SK-N-SH (cell line): ENCODE measurements around the gene OSBPL10. TPM values are rescaled to one million over a fixed set of nuclear protein-coding genes. Genes with fewer than 3 reads are reported as not detected.
"Not testable (repeated sequence)": the region's sequence is repeated elsewhere in the genome, so short reads cannot be mapped to it uniquely, and the experiment has no call there.

Experiments
- CTCF ChIA-PET: fragments of 300-600, 350-600 bp; formaldehyde crosslinking; extraction: SDS; loops from one replicate; lab custom pipeline; 2021; lab: Yijun Ruan, JAX
- POLR2A ChIA-PET: fragments of 350-600 bp; sonication (Branson Sonifier 250); formaldehyde crosslinking; extraction: SDS; loops from one replicate; lab custom pipeline; 2020; ENCODE audit warnings: antibody characterized with exemption, inconsistent platforms; lab: Yijun Ruan, JAX
- DNase-seq: peaks from one replicate; pipeline ENCODE4 v3.0.0; 2012
- H2AFZ ChIP-seq: fragments of 200-600 bp; sonication (generic); 2 replicates; pipeline ENCODE4 v1.8.1; 2016; ENCODE audit warnings: antibody characterized with exemption, mild to moderate bottlenecking, low read depth
- H3F3A ChIP-seq: fragments of 200-600 bp; sonication (generic); replicated peaks from 2 replicates; pipeline ENCODE3; 2016; ENCODE audit warnings: antibody characterized with exemption, mild to moderate bottlenecking; ENCODE audit not compliant: insufficient read depth
- H3K27ac ChIP-seq, 2 experiments: fragments of 200-500 bp in 1 of 2; fragments of 200-600 bp in 1 of 2; sonication (Bioruptor generic) in 1 of 2; sonication (generic), shearing (Covaris generic) in 1 of 2; 2 replicates each; pipeline versions ENCODE4 v1.5.1 to v1.6.1; 2014 to 2016; ENCODE audit warnings: low read depth in 2 of 2, inconsistent platforms in 1 of 2, low read length in 1 of 2, mild to moderate bottlenecking in 1 of 2, mixed read lengths in 1 of 2
- H3K27me3 ChIP-seq: fragments of 200-600 bp; sonication (generic), shearing (Covaris generic); 2 replicates; pipeline ENCODE4 v1.6.1; 2016; ENCODE audit warnings: mixed run types; ENCODE audit not compliant: insufficient read depth
- H3K36me3 ChIP-seq, 2 experiments: fragments of 200-500 bp in 1 of 2; fragments of 200-600 bp in 1 of 2; sonication (Bioruptor generic) in 1 of 2; sonication (generic) in 1 of 2; replicated peaks in 1 of 2; 2 replicates each; pipeline versions ENCODE3 to v1.5.1; 2014 to 2016; ENCODE audit warnings: low read length in 1 of 2, mild to moderate bottlenecking in 1 of 2; ENCODE audit not compliant: insufficient read depth in 2 of 2, control insufficient read depth in 1 of 2
- H3K4me1 ChIP-seq, 2 experiments: fragments of 200-500 bp in 1 of 2; fragments of 200-600 bp in 1 of 2; sonication (Bioruptor generic) in 1 of 2; sonication (generic), shearing (Covaris generic) in 1 of 2; 2 replicates each; pipeline versions ENCODE4 v1.5.1 to v1.6.1; 2014 to 2016; ENCODE audit warnings: low read depth in 1 of 2, low read length in 1 of 2, mixed run types in 1 of 2; ENCODE audit not compliant: insufficient read depth in 2 of 2, control insufficient read depth in 1 of 2
- H3K4me2 ChIP-seq: fragments of 200-600 bp; sonication (generic), shearing (Covaris generic); 2 replicates; pipeline ENCODE4 v1.6.1; 2017; ENCODE audit warnings: mixed run types
- H3K4me3 ChIP-seq, 2 experiments: fragments of 200-500 bp in 1 of 2; fragments of 200-600 bp in 1 of 2; sonication (Bioruptor generic) in 1 of 2; sonication (generic), shearing (Covaris generic) in 1 of 2; 2 replicates each; pipeline versions ENCODE4 v1.5.1 to v1.8.1; 2014 to 2016; ENCODE audit warnings: low read depth in 2 of 2, inconsistent platforms in 1 of 2, low read length in 1 of 2, mild to moderate bottlenecking in 1 of 2, mixed read lengths in 1 of 2, moderate library complexity in 1 of 2
- H3K79me2 ChIP-seq: fragments of 200-600 bp; sonication (generic); 2 replicates; pipeline ENCODE4 v1.8.1; 2017; ENCODE audit warnings: mild to moderate bottlenecking; ENCODE audit not compliant: insufficient read depth
- H3K9ac ChIP-seq: fragments of 200-600 bp; sonication (generic); 2 replicates; pipeline ENCODE4 v1.6.1; 2017; ENCODE audit warnings: mixed run types
- H3K9me2 ChIP-seq: fragments of 200-600 bp; sonication (generic); 2 replicates; pipeline ENCODE4 v1.6.1; 2017; ENCODE audit warnings: mixed run types
- H3K9me3 ChIP-seq: fragments of 200-600 bp; sonication (generic); 2 replicates; pipeline ENCODE4 v1.6.1; 2017; ENCODE audit warnings: mixed run types, mild to moderate bottlenecking, moderate library complexity
- H4K20me1 ChIP-seq: fragments of 200-600 bp; sonication (generic); 2 replicates; pipeline ENCODE4 v1.6.1; 2017; ENCODE audit warnings: mild to moderate bottlenecking, mixed run types; ENCODE audit not compliant: insufficient read depth
- CHD2 ChIP-seq: fragments of 150-350 bp; IDR thresholded peaks from 2 replicates; pipeline ENCODE4 v1.6.1; 2018; ENCODE audit warnings: low read length; ENCODE audit not compliant: partially characterized antibody
- ELF1 ChIP-seq: IDR thresholded peaks from 2 replicates; pipeline ENCODE4 v1.4.0; 2012
- FOXJ3 ChIP-seq: sonication (generic); formaldehyde crosslinking; IDR thresholded peaks from 2 replicates; pipeline ENCODE4 v1.5.1; 2020; ENCODE audit warnings: mild to moderate bottlenecking, missing genetic modification reagents
- SIN3A ChIP-seq: IDR thresholded peaks from 2 replicates; pipeline ENCODE4 v1.6.1; 2012; ENCODE audit warnings: low read depth, mild to moderate bottlenecking, low read length, moderate library complexity, borderline replicate concordance
- SMC3 ChIP-seq: IDR thresholded peaks from 2 replicates; pipeline ENCODE4 v1.6.1; 2012; ENCODE audit warnings: low read depth, low read length, improper control_type of control experiment
- TEAD4 ChIP-seq: IDR thresholded peaks from 2 replicates; pipeline ENCODE4 v1.4.0; 2012; ENCODE audit warnings: mild to moderate bottlenecking, borderline replicate concordance; ENCODE audit not compliant: insufficient read depth
- WGBS: methylation state at CpG from one replicate; pipeline ENCODE4 v1.1.6; 2017; ENCODE audit warnings: low lambda C conversion rate; 5-methylcytosine and 5-hydroxymethylcytosine counted together
- polyA plus RNA-seq, 3 experiments: library from polyadenylated mRNA; depleted of rRNA; stranded (reverse); fragments of >200 nt; gene quantifications; 2 replicates each; pipeline ENCODE4 v1.2.3, GENCODE V29; 2012
- TF ChIP-seq, protein P1 (sequence below): IDR thresholded peaks from 2 replicates; pipeline ENCODE4 v1.4.0; 2012; ENCODE audit warnings: low read depth
- TF ChIP-seq, protein P2 (sequence below): IDR thresholded peaks from 2 replicates; pipeline ENCODE4; 2012
- TF ChIP-seq, protein P3 (sequence below): fragments of 200-600 bp; sonication (generic); IDR thresholded peaks from 2 replicates; pipeline ENCODE4 v1.6.1; 2017; ENCODE audit warnings: antibody characterized with exemption, mild to moderate bottlenecking, moderate library complexity

OSBPL10 gene
- polyA plus RNA-seq, 1 of the 3 experiments (the other 2 are of a cell fraction) = 0.12 TPM

DNA sequence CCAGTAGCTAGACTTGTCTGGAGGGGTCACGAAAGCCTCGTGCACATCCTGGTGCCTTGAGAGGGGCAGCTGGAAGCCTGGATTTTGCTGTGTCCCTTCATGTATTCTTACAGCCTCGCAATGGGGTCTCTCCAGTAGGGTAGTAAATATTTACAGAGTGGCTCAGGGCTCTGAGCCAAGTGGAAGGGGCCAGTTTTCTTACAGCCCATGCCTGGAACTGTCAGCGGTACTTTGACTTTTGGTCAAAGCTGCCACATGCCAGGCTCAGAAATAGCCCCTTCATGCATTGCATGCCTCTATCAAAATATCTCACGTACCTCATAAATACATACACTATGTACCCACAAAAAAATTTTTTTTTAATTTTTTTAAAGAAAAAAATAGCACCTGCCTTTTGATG, 119.2 kb downstream of the OSBPL10 start:
- Histone ChIP-seq H3K4me2 (no peak overlapping the region), H3K9me3 (no peaks in the 10 kb centered on the region), H3K4me1 (no peaks in the 10 kb centered on the region), H3K36me3 (no peaks in the 10 kb centered on the region), H3K4me3 (no peak overlapping the region), H3K9me2 (no peaks in the 10 kb centered on the region), H2AFZ (no peak overlapping the region), H3K9ac (no peak overlapping the region)
- TF ChIP-seq CHD2 (no peak), FOXJ3 (CRISPR knock-in tag) (no peak)
- TF ChIP-seq, all 33 proteins: peak for 0
- no peaks in the 10 kb centered on the region for H3F3A ChIP-seq
- H4K20me1 ChIP-seq = no peaks in the 10 kb centered on the region
- ChIA-PET POLR2A (no interaction called here), CTCF (interaction anchor here (0.8 to 0.9 kb wide), 2 partner anchors 18 to 39 kb away, joined by 3 to 4 read pairs; no protein-coding TSS in a partner anchor)
- no peak overlapping the region for H3K27ac ChIP-seq
- no peaks in the 10 kb centered on the region for H3K79me2 ChIP-seq
- H3K27me3 ChIP-seq = no peaks in the 10 kb centered on the region
- DNase-seq = no peak
- WGBS = 50% methylated on average over 4 of the region's 5 CpGs

DNA sequence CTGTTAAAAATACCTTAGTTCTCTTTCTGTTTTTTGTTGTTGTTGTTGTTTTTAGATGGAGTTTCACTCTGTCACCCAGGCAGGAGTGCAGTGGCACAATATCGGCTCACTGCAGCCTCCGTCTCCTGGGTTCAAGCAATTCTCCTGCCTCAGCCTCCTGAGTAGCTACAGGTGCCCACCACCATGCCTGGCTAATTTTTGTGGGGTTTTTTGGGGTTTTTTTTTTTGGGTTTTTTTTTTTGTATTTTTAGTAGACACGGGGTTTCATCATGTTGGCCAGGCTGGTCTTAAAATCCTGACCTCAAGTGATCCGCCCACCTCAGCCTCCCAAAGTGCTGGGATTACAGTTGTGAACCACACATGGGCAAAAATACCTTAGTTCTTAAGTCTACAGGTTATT, 120.4 kb downstream of the OSBPL10 start:
- H3K27ac ChIP-seq, POLR2A ChIA-PET, H3K4me3 ChIP-seq, H3K9me3 ChIP-seq, CTCF ChIA-PET, H3K79me2 ChIP-seq, H3K27me3 ChIP-seq, H3F3A ChIP-seq, H3K9ac ChIP-seq, H2AFZ ChIP-seq, H3K4me2 ChIP-seq, H3K9me2 ChIP-seq, H4K20me1 ChIP-seq, H3K4me1 ChIP-seq, H3K36me3 ChIP-seq, DNase-seq: not testable (repeated sequence)
- WGBS = 40% methylated on average over 4 of the region's 4 CpGs

DNA sequence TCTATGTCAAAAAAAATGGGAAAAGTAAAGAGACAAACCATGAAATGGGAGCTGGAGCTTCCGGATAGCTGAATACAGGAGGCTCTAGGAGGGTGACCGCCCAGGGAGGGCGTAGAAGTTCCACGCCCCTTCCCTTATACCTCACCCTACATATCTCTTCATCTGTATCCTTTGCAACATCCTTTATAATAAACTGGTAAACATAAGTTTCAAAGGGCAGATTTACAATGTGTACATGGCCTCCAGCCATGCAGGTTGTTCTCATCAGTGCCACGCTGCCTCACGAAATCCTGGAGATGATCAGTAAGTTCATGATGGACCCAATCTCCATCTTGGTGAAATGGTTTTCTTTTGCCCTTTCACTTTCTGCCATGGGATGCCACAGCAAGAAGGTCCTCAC, 121.8 kb downstream of the OSBPL10 start:
- Histone ChIP-seq H3K9me2 (no peaks in the 10 kb centered on the region), H3F3A (no peaks in the 10 kb centered on the region), H3K79me2 (no peaks in the 10 kb centered on the region), H3K27ac (no peak overlapping the region), H2AFZ (no peak overlapping the region), H3K4me1 (no peaks in the 10 kb centered on the region), H3K9ac (no peak overlapping the region), H3K27me3 (no peaks in the 10 kb centered on the region), H3K9me3 (no peaks in the 10 kb centered on the region), H3K4me2 (no peak overlapping the region), H3K36me3 (no peaks in the 10 kb centered on the region), H4K20me1 (no peaks in the 10 kb centered on the region), H3K4me3 (no peak overlapping the region)
- ChIA-PET CTCF (interaction anchor here (0.7 to 1.0 kb wide), 2 partner anchors 12 to 21 kb away, joined by 3 read pairs; no protein-coding TSS in a partner anchor), POLR2A (no interaction called here)
- TF ChIP-seq ELF1 (no peak), TEAD4 (no peak), SIN3A (no peak), SMC3 (no peak)
- TF ChIP-seq, protein P1, sequence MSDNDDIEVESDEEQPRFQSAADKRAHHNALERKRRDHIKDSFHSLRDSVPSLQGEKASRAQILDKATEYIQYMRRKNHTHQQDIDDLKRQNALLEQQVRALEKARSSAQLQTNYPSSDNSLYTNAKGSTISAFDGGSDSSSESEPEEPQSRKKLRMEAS = no peak
- TF ChIP-seq, protein P2, sequence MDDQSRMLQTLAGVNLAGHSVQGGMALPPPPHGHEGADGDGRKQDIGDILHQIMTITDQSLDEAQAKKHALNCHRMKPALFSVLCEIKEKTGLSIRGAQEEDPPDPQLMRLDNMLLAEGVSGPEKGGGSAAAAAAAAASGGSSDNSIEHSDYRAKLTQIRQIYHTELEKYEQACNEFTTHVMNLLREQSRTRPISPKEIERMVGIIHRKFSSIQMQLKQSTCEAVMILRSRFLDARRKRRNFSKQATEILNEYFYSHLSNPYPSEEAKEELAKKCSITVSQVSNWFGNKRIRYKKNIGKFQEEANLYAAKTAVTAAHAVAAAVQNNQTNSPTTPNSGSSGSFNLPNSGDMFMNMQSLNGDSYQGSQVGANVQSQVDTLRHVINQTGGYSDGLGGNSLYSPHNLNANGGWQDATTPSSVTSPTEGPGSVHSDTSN = no peak
- TF ChIP-seq, protein P3, sequence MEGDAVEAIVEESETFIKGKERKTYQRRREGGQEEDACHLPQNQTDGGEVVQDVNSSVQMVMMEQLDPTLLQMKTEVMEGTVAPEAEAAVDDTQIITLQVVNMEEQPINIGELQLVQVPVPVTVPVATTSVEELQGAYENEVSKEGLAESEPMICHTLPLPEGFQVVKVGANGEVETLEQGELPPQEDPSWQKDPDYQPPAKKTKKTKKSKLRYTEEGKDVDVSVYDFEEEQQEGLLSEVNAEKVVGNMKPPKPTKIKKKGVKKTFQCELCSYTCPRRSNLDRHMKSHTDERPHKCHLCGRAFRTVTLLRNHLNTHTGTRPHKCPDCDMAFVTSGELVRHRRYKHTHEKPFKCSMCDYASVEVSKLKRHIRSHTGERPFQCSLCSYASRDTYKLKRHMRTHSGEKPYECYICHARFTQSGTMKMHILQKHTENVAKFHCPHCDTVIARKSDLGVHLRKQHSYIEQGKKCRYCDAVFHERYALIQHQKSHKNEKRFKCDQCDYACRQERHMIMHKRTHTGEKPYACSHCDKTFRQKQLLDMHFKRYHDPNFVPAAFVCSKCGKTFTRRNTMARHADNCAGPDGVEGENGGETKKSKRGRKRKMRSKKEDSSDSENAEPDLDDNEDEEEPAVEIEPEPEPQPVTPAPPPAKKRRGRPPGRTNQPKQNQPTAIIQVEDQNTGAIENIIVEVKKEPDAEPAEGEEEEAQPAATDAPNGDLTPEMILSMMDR = no peak
- 62% methylated on average over 6 of the region's 6 CpGs for WGBS
- no peak for DNase-seq
